GM12892 (cell line): Measurements from ENCODE around the gene SMARCB1.

ENCODE experiments used
- DNase-seq: peaks from one replicate; pipeline ENCODE4 v3.0.0; 2011; ENCODE audit not compliant: insufficient read length
- FAIRE-seq: peaks from 2 replicates; lab custom pipeline; 2011; peaks lifted over from hg19 to GRCh38; lab: Jason Lieb, UNC
- POLR2A ChIP-seq: IDR thresholded peaks from 2 replicates; pipeline ENCODE4 v1.6.1; 2011; ENCODE audit warnings: low read depth, low read length, control low read depth
- POLR2AphosphoS5 ChIP-seq: IDR thresholded peaks from 2 replicates; pipeline ENCODE4 v1.6.1; 2011; ENCODE audit warnings: low read depth, low read length, control low read depth
- TAF1 ChIP-seq: IDR thresholded peaks from 2 replicates; pipeline ENCODE4 v1.6.1; 2011; ENCODE audit warnings: low read depth, mild to moderate bottlenecking, control low read depth, low read length, borderline replicate concordance

SMARCB1 gene

DNA sequence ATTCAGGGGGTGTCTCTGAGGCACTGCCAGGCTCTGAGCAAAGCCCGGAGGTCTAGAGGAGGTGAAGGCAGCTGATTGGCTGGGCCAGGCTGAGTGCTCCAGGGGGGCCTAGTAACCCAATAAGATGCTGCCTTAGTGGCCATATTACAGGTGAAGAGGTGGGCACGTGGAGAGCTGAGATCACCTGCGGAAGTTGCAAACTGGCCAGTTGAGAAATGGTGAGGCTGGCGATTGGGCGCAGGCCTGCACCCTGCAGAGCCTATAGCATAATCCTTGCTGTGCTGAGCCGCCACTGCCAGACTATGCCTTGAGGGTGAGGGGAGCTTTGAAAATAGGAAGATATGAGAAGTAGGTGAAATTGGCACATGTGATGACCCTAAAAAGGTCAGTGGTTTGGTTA, 30.4 kb downstream of the SMARCB1 start:
- TF ChIP-seq POLR2A, result no peak
- no peak for TF ChIP-seq POLR2AphosphoS5
- no peak for TF ChIP-seq TAF1
- FAIRE-seq, result no peak
- DNase-seq, result no peak

DNA sequence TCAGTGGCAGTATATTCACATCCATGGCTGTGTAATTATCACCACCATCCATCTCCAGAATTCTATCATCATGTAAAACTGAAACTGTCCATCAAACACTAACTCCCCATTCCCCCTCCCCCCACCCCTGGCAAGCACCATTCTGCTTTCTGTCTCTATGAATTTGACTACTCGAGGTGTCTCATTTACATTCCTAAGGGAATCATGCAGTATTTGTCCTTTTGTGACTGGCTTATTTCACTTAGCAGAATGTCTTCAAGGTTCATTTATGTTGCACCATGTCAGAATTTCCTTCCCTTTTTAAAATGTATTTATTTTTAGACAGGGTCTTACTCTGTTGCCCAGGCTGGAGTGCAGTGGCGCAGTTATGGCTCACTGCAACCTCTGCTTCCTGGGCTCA, 31.8 kb downstream of the SMARCB1 start:
- TF ChIP-seq TAF1 (no peak), POLR2A (no peak), POLR2AphosphoS5 (no peak)
- DNase-seq, result no peak
- FAIRE-seq, result no peak

DNA sequence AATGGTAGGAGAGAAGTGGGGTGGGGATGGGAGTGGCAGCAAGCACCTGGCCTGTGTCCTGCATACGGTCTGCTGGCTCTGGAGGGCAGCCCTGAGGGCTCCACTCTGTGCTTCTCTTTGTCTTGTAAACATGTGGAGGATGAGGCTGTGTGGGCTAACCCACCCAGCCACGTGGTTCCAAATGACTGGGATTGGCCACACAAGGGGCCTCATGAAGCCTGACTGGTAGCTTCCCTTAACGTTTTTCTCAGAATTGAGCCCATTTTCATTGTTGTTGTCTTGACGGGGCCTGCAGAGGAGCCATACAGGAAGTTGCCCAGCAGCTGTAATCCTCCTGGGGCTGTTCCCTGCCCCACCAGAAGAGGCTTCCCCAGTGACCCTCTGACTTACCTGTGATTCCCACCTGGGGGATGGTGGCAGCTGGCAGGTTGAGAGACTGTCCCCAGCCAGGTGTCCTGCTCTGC, 34.0 kb downstream of the SMARCB1 start:
- TF ChIP-seq POLR2AphosphoS5 (no peak), POLR2A (no peak), TAF1 (no peak)
- FAIRE-seq, result no peak
- no peak for DNase-seq

- TF ChIP-seq POLR2A, result no peak
- TF ChIP-seq POLR2AphosphoS5, result no peak
- no peak for TF ChIP-seq TAF1
- no peak for DNase-seq
- no peak for FAIRE-seq
Observed at GRCh38 chr22:23822101-23822671, 35.4 kb downstream of the SMARCB1 start.

- FAIRE-seq, result no peak
- DNase-seq, result no peak
- TF ChIP-seq POLR2A (no peak), POLR2AphosphoS5 (no peak), TAF1 (no peak)
Observed at GRCh38 chr22:23823331-23823791, 36.6 kb downstream of the SMARCB1 start.

GRCh38 chr22:23824476-23825245, 37.9 kb downstream of the SMARCB1 start:
- DNase-seq, result no peak
- no peak for FAIRE-seq
- TF ChIP-seq POLR2AphosphoS5 (no peak), POLR2A (no peak)

GRCh38 chr22:23825246-23825905, 38.6 kb downstream of the SMARCB1 start:
- FAIRE-seq, result no peak
- TF ChIP-seq POLR2AphosphoS5, result no peak

GRCh38 chr22:23826510-23827350, 40.0 kb downstream of the SMARCB1 start:
- FAIRE-seq, result no peak
- no peak for DNase-seq
- no peak for TF ChIP-seq POLR2AphosphoS5
- TF ChIP-seq TAF1, result no peak
- TF ChIP-seq POLR2A, result no peak

More at GRCh38 chr22:23825246-23825905, 38.6 kb downstream of the SMARCB1 start:
- no peak for DNase-seq

DNA sequence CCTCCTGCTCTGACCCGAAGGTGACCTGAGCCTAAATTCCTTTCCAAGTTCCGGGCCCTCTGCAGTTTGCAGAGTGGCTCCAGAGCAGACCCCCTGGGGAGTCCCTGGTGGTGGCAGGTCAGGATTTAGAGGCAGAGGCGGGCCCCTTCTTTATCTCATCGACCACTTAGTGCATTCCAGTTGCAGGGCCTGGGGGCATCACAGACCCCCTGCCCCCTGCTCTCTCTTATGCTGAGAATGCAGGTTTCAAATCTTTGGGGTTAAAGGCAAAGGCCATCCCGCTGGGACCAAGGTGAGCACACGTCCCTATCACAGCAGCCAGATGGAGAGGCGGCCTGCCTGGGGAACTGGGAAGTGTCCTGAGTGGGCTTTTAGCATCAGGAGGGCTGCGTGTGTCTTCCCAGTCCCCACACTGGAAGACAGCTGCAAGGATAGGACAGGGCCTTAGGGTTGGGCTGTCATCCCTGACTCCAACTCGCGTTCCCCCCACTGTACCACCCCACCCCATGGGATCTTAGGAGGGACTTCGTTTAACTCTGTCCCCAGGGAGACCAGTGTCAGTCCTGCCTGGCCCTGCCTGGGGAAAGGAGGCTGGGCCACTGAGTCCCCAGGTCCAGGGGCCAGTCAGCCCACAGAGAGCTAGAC, 40.7 kb downstream of the SMARCB1 start:
- FAIRE-seq (no peak), DNase-seq (no peak)
- TF ChIP-seq TAF1, result no peak
- TF ChIP-seq POLR2AphosphoS5, result no peak
- TF ChIP-seq POLR2A, result no peak

DNA sequence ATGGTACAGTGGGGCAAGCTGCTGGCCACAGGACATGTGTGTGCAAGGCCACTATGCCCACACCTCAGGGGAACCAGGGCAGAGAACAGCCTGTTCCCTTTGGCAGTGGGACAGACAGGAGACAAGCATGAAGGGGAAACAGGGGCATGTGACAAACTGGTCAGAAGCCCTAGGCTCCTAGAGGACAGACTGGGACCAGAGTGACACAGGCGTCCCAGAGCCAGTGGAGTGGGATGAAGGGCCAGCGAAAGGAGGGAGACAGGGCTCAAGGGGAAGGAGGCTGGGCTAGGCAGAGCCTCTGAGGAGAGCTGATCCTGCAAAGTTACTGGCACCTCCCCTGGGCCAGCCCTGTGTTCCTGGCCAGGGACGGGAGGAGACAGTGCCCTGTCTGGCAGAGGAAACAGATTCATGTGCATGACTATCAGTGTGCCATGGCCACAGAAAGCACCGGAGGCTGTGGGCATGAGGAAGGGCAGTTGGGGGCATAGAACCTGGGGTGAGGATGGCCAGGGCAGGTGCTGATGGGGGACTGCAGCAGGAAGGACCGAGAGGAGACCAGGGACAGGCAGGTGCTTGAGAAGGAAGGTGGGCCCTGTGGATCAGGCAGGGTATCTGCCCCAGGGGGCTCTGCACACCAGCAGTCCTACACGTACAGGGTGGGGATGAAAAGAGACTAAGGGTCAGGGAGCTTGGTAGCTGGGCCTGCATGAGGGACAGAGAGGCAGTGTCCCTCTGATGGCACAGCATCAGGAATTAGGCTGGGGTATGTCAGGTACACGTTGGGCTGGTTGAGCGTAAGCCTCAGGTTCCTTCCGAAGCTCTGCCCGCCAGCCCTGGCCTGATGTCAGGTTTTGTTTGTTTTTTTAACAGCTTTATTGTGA, 42.3 kb downstream of the SMARCB1 start:
- no peak for FAIRE-seq

More for the DNA sequence above, 42.3 kb downstream of the SMARCB1 start:
- TF ChIP-seq POLR2AphosphoS5 (no peak), TAF1 (no peak), POLR2A (no peak)
- DNase-seq, result no peak
